ENCODE data around the gene PCDH15. TPM values are rescaled to one million over a fixed set of nuclear protein-coding genes. Genes with fewer than 3 reads are reported as not detected.

Gene PCDH15
- total RNA-seq, 1 experiment from 2014 or later, result not detected

- H3K36me3 Mint-ChIP-seq (ENCODE audit: insufficient read depth, unreplicated experiment), result no peaks in the 10 kb centered on the region
- TF ChIP-seq CTCF (IDR thresholded peaks at IDR 0.05; ENCODE audit: unreplicated experiment), result no peak
- H3K27me3 Mint-ChIP-seq (ENCODE audit: unreplicated experiment), result no peaks in the 10 kb centered on the region
- intact Hi-C loops (cut with micrococcal nuclease; ENCODE audit: unreplicated experiment), result no loop called here
- H3K27ac Mint-ChIP-seq (ENCODE audit: unreplicated experiment), result peak overlapping the region; percentile 80
- DNase-seq, result peak; percentile 72
- CTCF ChIA-PET, result no interaction called here
- no TSS peak for BruUV-seq (replicated peaks)
- H3K9me3 Mint-ChIP-seq (ENCODE audit: low read depth, unreplicated experiment), result peaks cover 2% of the 10 kb centered on the region
- peaks cover 23% of the 10 kb centered on the region for H3K4me1 Mint-ChIP-seq (ENCODE audit: low read depth, unreplicated experiment)
- H3K4me3 Mint-ChIP-seq (ENCODE audit: low read depth, unreplicated experiment), result no peak overlapping the region
Measured at GRCh38 chr10:54284526-54285193, 516.4 kb downstream of the PCDH15 start.

DNA sequence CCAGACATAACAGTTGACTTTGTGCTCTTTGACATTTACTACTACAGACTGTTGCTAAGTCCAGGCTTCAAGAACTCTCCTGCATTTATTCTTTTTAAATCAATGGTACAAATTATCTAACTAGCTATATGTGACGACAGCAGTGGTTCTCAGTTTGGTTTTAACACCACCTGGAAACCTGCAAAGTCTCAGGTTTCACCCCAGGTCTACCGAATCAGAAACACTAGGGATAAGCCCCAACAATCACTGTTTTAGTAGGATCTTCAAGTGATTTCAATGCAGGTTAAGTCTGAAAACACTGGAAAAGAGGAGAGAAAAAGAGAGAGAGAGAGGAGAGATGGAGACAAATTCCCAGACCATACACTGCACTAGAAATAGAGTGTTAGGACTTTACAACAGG is 519.0 kb downstream of the PCDH15 start:
- CTCF ChIA-PET, result no interaction called here
- Mint-ChIP-seq H3K27me3 (ENCODE audit: unreplicated experiment) (no peaks in the 10 kb centered on the region), H3K27ac (ENCODE audit: unreplicated experiment) (peak overlapping the region; percentile 50), H3K4me3 (ENCODE audit: low read depth, unreplicated experiment) (no peak overlapping the region), H3K36me3 (ENCODE audit: insufficient read depth, unreplicated experiment) (no peaks in the 10 kb centered on the region), H3K4me1 (ENCODE audit: low read depth, unreplicated experiment) (peaks cover 23% of the 10 kb centered on the region), H3K9me3 (ENCODE audit: low read depth, unreplicated experiment) (no peaks in the 10 kb centered on the region)
- no peak for DNase-seq
- TF ChIP-seq CTCF (IDR thresholded peaks at IDR 0.05; ENCODE audit: unreplicated experiment), result no peak
- intact Hi-C loops (cut with micrococcal nuclease; ENCODE audit: unreplicated experiment), result no loop called here
- no TSS peak for BruUV-seq (replicated peaks)

- Mint-ChIP-seq H3K4me1 (ENCODE audit: low read depth, unreplicated experiment) (no peaks in the 10 kb centered on the region), H3K36me3 (ENCODE audit: insufficient read depth, unreplicated experiment) (no peaks in the 10 kb centered on the region), H3K9me3 (ENCODE audit: low read depth, unreplicated experiment) (no peaks in the 10 kb centered on the region), H3K4me3 (ENCODE audit: low read depth, unreplicated experiment) (no peak overlapping the region), H3K27me3 (ENCODE audit: unreplicated experiment) (no peaks in the 10 kb centered on the region), H3K27ac (ENCODE audit: unreplicated experiment) (no peak overlapping the region)
- CTCF ChIA-PET, result no interaction called here
- intact Hi-C loops (cut with micrococcal nuclease; ENCODE audit: unreplicated experiment), result no loop called here
- no TSS peak for BruUV-seq (replicated peaks)
- TF ChIP-seq CTCF (IDR thresholded peaks at IDR 0.05; ENCODE audit: unreplicated experiment), result no peak
- DNase-seq, result no peak
Measured at GRCh38 chr10:54266395-54266794, 534.6 kb downstream of the PCDH15 start.

DNA sequence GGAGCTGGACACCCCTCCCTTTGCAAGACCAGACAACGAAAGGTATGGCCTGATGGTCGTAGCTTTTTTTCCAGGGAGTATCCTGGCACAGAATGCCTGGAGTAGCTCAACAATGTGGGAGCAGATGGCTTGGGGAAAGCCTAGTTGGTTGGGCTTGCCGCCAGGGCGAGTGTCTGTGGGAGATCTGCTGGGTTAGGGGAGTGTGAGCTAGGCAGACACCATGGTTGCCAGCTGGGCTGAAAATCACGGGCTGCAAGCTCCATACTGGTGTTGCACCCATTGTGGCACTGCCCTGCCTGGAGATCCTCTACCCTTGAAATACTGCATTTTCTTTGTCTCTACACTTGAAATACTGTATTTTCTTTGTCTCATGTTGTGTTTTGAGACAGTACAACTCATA is 538.3 kb downstream of the PCDH15 start:
- Mint-ChIP-seq H3K4me1 (ENCODE audit: low read depth, unreplicated experiment) (no peaks in the 10 kb centered on the region), H3K36me3 (ENCODE audit: insufficient read depth, unreplicated experiment) (no peaks in the 10 kb centered on the region), H3K27me3 (ENCODE audit: unreplicated experiment) (no peaks in the 10 kb centered on the region), H3K9me3 (ENCODE audit: low read depth, unreplicated experiment) (no peaks in the 10 kb centered on the region), H3K4me3 (ENCODE audit: low read depth, unreplicated experiment) (no peak overlapping the region), H3K27ac (ENCODE audit: unreplicated experiment) (no peak overlapping the region)
- TF ChIP-seq CTCF (IDR thresholded peaks at IDR 0.05; ENCODE audit: unreplicated experiment), result no peak
- DNase-seq, result no peak
- CTCF ChIA-PET, result no interaction called here
- intact Hi-C loops (cut with micrococcal nuclease; ENCODE audit: unreplicated experiment), result no loop called here
- no TSS peak for BruUV-seq (replicated peaks)

All from Calu3 (cell line).